ENCODE measurements around the gene ZNF205. TPM values are rescaled to one million over a fixed set of nuclear protein-coding genes. Genes with fewer than 3 reads are reported as not detected.
"Not testable (repeated sequence)": the region's sequence is repeated elsewhere in the genome, so short reads cannot be mapped to it uniquely, and the experiment has no call there.

Gene ZNF205
- total RNA-seq: 19.8 and 26.3 TPM in 2 replicates

DNA sequence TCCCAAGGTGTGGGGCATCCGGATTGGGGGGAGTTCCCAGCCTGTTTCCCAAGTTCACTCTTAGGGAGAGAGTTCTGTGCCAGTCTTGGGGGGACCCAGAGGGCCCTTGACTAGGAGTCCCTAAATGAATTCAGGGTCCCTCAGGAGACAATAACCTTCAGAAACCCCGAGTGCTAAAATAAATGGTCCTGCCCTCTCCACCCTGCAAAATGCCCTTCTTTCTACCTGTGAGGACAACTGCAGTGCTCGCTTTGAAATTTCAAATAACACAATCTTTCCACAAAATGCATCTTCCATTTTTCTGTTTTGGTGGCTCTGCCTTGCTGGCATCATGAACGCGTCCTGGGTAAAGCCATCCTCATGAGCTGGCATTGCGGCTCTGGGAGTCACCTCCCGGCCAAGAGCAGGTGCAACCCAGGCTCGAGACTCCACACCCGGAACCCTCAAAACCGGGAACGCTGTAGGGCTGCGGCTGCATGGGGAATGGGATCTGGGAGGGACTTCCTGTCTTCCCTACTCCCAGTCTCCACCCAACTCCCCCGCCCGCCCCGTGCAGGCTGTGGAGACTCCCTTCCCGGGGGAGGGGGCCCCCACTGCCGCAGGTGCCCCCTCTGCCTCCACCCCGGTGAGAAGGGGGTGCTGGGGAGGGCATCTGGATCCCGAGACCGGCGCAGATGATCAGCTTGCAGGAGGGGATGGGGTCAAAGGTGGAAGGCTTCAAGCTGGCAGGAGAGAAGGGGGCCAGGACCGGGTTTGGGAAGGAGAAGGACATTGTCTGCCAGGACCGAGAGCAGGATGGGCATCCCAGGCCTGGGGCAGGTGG, at the start of gene ZNF205:
Gene ZNF205, plus strand, starts transcription at position 529 of the 823 bp plus-strand sequence. CDS start 845 bp downstream, outside the sequence.
- DNase-seq (ENCODE audit: extremely low read depth, low read depth, low spot score): no peak

GRCh38 chr16:3063625-3064386, 48.6 kb upstream of the ZNF205 start:
- no peak for DNase-seq (ENCODE audit: extremely low read depth, low read depth, low spot score)

DNA sequence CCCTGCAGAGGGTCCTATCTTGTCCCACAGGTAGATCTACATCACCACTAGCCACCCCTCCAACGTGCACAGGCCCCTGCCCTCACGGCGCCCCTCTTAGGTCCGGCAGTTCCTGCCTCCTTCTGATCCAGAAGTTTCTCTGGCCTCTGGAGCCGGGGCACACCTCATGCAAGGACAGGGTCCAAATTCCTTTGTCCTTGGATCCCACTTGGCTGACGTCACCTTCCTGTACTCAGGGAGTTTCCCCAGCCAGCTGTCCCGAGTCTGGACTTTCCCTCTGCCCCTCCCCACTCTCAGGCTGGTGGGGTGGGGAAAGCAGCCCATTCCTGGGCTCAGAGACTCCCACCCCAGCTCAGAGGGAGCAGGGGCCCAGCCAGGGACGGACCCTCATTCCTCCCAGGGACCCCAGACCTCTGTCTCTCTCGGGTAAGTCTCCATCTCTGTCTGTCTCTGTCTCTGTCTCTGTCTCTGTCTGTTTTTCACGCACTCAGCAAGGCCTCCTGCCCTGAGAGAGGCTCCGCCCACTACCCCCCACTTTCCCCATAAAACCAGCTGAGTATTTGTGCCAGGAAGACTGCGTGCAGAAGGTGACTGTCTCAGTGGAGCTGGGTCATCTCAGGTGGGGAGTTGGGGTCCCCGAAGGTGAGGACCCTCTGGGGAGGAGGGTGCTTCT, 47.2 kb upstream of the ZNF205 start, which contains the start of gene IL32:
Gene IL32, plus strand, starts transcription at position 572 of the 673 bp plus-strand sequence. CDS start 172 bp downstream, outside the sequence.
- no peak for DNase-seq (ENCODE audit: extremely low read depth, low read depth, low spot score)

DNA sequence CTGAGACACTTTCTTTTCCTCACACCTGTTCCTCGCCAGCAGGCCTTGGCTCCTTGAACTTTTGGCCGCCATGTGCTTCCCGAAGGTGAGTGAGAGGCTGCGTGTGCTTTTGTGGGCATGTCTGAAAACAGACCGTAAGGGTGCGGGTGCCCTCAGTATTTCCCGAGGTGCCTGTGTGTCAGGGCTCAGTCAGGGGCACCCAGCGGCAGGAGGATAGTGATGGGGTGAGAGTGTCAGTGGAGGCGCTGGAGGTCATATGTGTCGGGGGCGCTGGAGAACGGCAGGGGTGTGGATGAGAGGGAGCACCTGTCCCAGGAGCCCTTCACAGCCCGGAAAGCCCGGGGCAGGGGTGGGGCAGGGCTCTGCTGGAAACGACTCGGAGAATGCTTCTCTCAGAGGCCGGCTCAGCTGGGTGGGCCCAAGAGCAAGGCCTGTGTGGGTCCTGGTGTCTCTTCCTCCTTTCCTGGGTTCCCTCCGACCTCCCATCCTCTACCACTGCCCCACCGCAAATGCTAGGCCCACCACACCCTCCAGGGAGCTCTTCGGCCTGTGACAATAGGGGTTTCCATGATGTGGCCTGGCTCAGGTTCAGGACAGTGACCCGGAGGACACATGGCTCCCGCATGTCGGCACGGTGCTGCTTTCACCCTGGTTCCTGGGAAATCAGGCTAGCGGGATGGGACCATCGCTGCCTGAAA, 46.5 kb upstream of the ZNF205 start:
- DNase-seq (ENCODE audit: extremely low read depth, low read depth, low spot score): no peak

GRCh38 chr16:3066440-3066748, 46.0 kb upstream of the ZNF205 start:
- no peak for DNase-seq (ENCODE audit: extremely low read depth, low read depth, low spot score)

DNA sequence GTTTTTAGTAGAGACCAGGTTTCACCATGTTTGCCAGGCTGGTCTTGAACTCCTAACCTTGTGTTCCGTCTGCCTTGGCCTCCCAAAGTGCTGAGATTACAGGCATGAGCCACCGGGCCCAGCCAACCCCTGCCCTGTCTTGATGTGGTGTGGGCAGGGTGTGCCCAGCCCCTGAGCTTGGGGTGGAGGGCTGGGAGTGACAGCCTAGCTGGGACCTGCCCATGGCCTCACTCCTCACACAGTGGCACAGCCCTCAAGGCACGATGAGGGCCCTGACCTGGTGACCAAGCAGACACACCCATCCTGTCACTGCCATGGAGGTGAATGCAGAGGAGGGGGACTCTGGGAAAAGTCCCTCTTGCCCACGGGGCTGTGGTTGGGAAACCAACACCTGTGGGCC, 43.9 kb upstream of the ZNF205 start:
- no peak for DNase-seq (ENCODE audit: extremely low read depth, low read depth, low spot score)

- not testable (repeated sequence) for DNase-seq (ENCODE audit: extremely low read depth, low read depth, low spot score)
These were observed 43.2 kb upstream of the ZNF205 start for GRCh38 chr16:3069146-3069545.

DNA sequence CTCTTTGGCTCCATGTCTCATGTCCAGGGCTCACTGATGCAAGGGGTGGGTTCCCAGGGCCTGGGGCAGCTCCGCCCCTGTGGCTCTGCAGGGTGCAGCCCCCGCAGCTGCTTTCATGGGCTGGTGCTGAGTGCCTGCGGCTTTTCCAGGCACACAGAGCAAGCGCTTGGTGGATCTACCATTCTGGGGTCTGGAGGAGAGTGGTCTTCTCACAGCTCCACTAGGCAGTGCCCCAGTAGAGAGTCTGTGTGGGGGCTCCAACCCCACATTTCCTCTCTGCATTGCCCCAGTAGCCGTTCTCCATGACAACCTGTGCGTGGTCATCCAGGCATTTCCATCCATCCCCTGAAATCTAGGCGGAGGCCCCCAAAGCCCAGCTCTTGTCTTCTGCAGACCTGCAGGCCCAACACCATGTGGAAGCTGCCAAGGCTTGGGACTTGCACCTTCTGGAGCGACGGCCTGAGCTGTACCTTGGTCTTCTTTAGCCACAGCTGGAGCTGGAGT, 41.7 kb upstream of the ZNF205 start:
- no peak for DNase-seq (ENCODE audit: extremely low read depth, low read depth, low spot score)

- no peak for DNase-seq (ENCODE audit: extremely low read depth, low read depth, low spot score)
These were observed 40.7 kb upstream of the ZNF205 start for GRCh38 chr16:3071655-3072054.

DNA sequence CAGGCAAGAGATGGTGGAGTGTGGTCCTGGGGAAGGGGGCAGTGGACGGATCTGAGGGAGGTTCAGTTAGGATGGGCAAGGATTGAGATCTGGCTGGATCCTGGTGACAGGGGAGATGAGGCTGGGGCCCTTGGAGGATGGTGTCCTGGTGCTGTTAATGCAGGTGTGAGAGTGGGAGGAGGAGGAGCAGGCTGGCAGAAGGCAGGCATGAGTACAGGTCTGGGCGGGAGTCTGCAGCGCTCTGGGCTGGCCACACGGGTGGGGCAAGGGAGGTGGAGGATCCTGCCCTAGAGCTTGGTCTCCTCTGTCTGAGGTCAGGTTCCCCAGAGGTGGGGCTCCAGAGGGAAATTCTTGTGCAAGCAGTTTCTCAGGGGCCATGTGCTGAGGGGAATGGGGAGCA, 40.2 kb upstream of the ZNF205 start:
- DNase-seq (ENCODE audit: extremely low read depth, low read depth, low spot score): not testable (repeated sequence)

GRCh38 chr16:3072576-3073263, 39.7 kb upstream of the ZNF205 start:
- not testable (repeated sequence) for DNase-seq (ENCODE audit: extremely low read depth, low read depth, low spot score)

DNA sequence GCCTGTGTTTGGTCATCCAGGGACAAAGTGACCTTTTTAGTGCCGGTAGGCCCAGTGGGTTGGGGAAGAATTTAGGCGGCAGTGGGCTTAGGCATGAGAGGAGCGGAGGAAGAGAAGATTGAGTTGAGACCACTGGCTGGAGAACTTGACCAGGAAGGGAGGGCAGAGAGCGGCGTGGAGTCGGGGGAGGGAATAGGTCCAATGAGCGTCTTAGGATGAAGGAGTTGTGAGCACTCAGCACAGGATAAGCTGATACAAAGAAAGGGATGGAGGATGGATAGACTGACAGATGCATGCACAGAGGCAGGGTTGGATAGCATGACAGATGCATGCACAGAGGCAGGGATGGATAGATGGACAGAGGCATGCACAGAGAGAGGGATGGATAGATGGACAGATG, 38.9 kb upstream of the ZNF205 start:
- no peak for DNase-seq (ENCODE audit: extremely low read depth, low read depth, low spot score)

DNA sequence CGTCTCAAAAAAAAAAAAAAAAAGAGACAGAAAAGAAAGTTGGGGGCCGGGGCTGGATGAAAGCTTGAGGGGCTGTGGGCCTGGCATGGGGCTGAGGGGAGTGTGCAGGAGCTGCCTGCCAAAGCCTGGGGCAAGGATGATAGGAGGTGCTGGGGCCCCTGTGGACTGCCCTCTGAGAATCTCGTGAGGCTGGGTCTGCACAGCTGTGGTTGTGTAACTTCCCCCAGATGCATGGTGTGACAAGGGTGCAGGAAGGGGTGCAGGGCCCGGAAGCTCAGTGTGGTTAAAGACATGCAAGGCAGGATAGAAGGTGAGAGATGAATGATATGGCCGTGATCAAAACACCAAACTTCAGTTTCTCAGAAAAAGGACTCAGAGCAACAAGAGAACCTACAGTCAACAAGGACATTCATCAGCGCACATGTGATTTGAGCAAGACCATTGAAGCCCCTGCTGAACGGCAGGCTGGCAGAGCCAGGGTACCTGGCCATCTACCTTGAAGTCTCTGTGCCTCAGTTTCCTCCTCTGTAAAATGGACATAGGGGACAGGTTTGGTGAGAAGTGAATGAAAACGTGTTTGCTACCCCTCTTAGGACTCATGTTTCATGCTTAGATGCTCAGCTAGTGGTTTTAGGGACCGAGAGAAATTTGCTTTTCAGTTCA, 37.4 kb upstream of the ZNF205 start:
- DNase-seq (ENCODE audit: extremely low read depth, low read depth, low spot score): no peak

DNA sequence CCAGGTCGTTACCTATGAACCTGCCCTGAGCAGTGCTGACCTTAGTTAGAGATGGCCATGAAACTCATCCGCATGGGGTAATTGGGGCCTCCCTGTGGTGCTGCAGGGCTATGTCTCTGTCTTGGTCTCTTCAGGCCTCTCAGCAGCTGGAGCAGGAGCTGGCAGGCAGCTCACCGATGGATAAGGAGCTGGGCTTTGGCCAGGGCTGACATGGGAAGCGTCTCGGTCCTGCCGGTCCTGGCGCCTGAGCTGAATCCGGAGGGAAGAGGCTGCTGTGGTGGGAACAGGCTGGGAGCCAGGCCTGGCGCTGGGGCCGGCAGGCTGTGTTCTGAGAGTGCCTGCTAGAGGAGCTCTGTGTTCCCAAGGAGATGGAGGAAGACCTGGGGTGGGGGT, 36.9 kb upstream of the ZNF205 start:
- no peak for DNase-seq (ENCODE audit: extremely low read depth, low read depth, low spot score)

DNA sequence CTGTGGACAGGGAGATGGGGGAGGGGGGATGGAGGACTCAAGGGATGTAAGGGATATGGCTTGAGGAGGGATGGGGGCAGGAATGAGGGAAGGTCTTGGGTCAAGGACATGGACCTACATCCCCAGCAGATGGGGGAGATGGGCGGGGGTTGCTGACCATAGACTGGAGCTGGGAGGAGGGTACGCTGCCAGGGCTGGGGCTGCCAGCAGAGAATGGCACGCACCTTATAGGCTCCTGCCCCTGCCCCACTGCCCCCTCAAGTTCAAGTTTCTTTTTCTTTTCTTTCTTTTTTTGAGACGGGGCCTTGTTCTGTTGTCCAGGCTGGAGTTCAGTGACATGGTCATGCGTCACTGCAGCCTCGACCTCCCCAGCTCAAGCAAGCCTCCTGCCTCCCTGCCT, 36.4 kb upstream of the ZNF205 start:
- DNase-seq (ENCODE audit: extremely low read depth, low read depth, low spot score): not testable (repeated sequence)

GRCh38 chr16:3076577-3076976, 35.8 kb upstream of the ZNF205 start:
- DNase-seq (ENCODE audit: extremely low read depth, low read depth, low spot score): no peak

DNA sequence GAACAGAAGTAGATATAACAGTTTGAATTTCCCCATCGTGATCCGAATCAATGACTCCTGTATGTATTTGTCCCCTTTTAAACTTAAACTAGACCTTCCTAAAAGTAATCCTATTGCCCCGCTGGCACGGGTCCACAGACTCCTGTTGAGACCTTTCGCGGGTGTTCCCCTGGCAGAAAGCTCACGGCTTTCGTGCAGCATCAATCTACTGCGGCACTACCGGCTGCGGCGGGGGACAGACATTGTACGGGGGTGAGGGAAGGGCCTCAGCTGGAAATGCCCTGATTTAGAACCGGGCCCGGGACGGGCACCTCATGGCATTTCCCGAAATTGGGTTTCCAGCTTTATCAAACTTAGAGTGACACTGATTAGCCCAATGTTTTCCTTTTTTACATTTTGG, 32.4 kb upstream of the ZNF205 start:
- DNase-seq (ENCODE audit: extremely low read depth, low read depth, low spot score): no peak

GRCh38 chr16:3081957-3082356, 30.4 kb upstream of the ZNF205 start:
- DNase-seq (ENCODE audit: extremely low read depth, low read depth, low spot score): not testable (repeated sequence)

- DNase-seq (ENCODE audit: extremely low read depth, low read depth, low spot score): not testable (repeated sequence)
These were observed 29.0 kb upstream of the ZNF205 start for GRCh38 chr16:3083408-3083807.

Data from glomerular endothelial cell (primary cell).